Fibroblast of lung (primary cell): ENCODE data around the gene ADCY5.

Experiments used
- EZH2 ChIP-seq: IDR thresholded peaks from 2 replicates; pipeline ENCODE4 v1.5.1; 2012; ENCODE audit warnings: low read length, control low read depth, mild to moderate bottlenecking; ENCODE audit errors: missing control alignments
- TF ChIP-seq, protein P1 (sequence below), 2 donors: IDR thresholded peaks in 1 of 2; conservative IDR thresholded peaks in 1 of 2; 1 replicate in 1 of 2; 2 replicates in 1 of 2; pipeline ENCODE4 v1.5.1; 2011 to 2012; ENCODE audit warnings: low read length in 2 of 2, control low read depth in 1 of 2, inconsistent platforms in 1 of 2, low read depth in 1 of 2, mild to moderate bottlenecking in 1 of 2

- TF ChIP-seq, protein P1, sequence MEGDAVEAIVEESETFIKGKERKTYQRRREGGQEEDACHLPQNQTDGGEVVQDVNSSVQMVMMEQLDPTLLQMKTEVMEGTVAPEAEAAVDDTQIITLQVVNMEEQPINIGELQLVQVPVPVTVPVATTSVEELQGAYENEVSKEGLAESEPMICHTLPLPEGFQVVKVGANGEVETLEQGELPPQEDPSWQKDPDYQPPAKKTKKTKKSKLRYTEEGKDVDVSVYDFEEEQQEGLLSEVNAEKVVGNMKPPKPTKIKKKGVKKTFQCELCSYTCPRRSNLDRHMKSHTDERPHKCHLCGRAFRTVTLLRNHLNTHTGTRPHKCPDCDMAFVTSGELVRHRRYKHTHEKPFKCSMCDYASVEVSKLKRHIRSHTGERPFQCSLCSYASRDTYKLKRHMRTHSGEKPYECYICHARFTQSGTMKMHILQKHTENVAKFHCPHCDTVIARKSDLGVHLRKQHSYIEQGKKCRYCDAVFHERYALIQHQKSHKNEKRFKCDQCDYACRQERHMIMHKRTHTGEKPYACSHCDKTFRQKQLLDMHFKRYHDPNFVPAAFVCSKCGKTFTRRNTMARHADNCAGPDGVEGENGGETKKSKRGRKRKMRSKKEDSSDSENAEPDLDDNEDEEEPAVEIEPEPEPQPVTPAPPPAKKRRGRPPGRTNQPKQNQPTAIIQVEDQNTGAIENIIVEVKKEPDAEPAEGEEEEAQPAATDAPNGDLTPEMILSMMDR (conservative IDR thresholded peaks at IDR 0.05 in 1 of 2, IDR thresholded peaks at IDR 0.05 in 1 of 2; ENCODE audit: low read depth in 1 of 2, low read length in 2 of 2) = no peak
- TF ChIP-seq EZH2 = no peak
Observed at GRCh38 chr3:123469323-123469995, 20.6 kb upstream of the ADCY5 start.
